HK-2 (cell line): ENCODE results near the gene SMAP1.

Experiments
- DNase-seq: peaks from one replicate; pipeline ENCODE4 v3.0.0-alpha.2; 2018; ENCODE audit not compliant: unreplicated experiment

The SMAP1 gene

GRCh38 chr6:70894001-70894400, 226.3 kb downstream of the SMAP1 start:
- no peak for DNase-seq

DNA sequence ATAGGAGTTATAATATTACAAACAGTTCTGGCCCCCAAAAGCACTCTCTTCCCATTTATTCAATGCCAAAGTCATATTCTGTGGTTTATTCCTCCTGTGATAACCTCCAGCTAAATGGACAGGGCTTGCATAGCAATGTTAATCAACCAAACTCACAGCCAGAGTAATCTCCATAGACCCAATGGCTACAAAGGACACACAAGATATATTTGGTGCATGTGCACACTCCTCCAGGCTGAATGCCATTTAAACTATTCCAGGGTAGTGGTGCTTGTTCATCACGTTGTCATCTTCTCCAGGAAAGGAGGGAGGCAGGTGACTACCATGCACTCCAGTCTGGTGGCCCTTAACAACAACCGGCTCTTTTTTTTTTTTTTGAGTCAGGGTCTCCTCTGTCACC, 232.4 kb downstream of the SMAP1 start:
- DNase-seq, result no peak

- no peak for DNase-seq
Measured at GRCh38 chr6:70901324-70901723, 233.6 kb downstream of the SMAP1 start.

GRCh38 chr6:70903665-70904452, 236.2 kb downstream of the SMAP1 start:
- no peak for DNase-seq

DNA sequence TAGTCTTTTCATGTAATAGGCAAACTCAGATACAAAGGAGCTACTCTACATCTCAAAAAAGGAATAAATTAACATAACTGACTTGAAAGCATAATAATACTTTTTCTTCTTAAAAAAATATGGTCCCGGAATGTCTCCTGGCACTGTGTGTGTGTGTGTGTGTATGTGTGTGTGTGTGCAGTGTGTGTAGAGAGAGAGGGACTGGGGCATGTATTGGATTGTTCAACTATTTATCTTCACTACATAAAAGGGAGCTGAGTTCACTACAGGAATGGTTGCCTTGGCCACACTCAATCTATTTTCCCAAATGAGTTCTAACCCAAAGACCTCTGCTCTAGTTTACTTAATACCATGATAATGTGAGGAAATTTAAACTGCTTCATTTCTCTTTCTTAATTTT, 238.1 kb downstream of the SMAP1 start:
- no peak for DNase-seq
